G401 (cell line): ENCODE data around the gene PUM2. TPM values are rescaled to one million over a fixed set of nuclear protein-coding genes. Genes with fewer than 3 reads are reported as not detected.
A peak's percentile ranks its signal among the peaks of the same experiment; 100 is the strongest.
"Not testable (repeated sequence)": the region's sequence is repeated elsewhere in the genome, so short reads cannot be mapped to it uniquely, and the experiment has no call there.

Experiments
- DNase-seq: peaks from one replicate; pipeline ENCODE4 v3.0.0-alpha.2; 2015; ENCODE audit warnings: low spot score
- in situ Hi-C: cut with HindIII; loops from 2 replicates; pipeline ENCODE4 v1.10.0; 2016; ENCODE audit warnings: low sequenced_read_pairs, mixed read lengths
- total RNA-seq: library from RNA; depleted of rRNA; stranded (reverse); fragments of >200 nt; shearing (Covaris generic); gene quantifications from 2 replicates; pipeline ENCODE4 v1.2.3, GENCODE V29; 2014; rRNA removed

The PUM2 gene
- 34.8 and 48.3 TPM in 2 replicates for total RNA-seq

- in situ Hi-C loops, result no loop called here
- peak; percentile 94 for DNase-seq
Observed at GRCh38 chr2:20350753-20351554, at the start of gene PUM2. TSS of gene PUM2 (minus strand) at chr2:20350844. CDS start at chr2:20327360, 23,484 bp downstream.

GRCh38 chr2:20400306-20400705, 49.7 kb upstream of the PUM2 start:
- in situ Hi-C loops, result no loop called here
- no peak for DNase-seq

GRCh38 chr2:20398956-20399567, 48.4 kb upstream of the PUM2 start:
- in situ Hi-C loops, result no loop called here
- no peak for DNase-seq

GRCh38 chr2:20397811-20398447, 47.3 kb upstream of the PUM2 start:
- no peak for DNase-seq
- in situ Hi-C loops, result no loop called here

- in situ Hi-C loops, result no loop called here
- no peak for DNase-seq
Observed at GRCh38 chr2:20396356-20397000, 45.8 kb upstream of the PUM2 start.

GRCh38 chr2:20393986-20394385, 43.3 kb upstream of the PUM2 start:
- in situ Hi-C loops, result no loop called here

GRCh38 chr2:20391951-20392699, 41.5 kb upstream of the PUM2 start:
- in situ Hi-C loops, result no loop called here

More at GRCh38 chr2:20393986-20394385, 43.3 kb upstream of the PUM2 start:
- no peak for DNase-seq

GRCh38 chr2:20390524-20391123, 40.0 kb upstream of the PUM2 start:
- in situ Hi-C loops, result no loop called here
- DNase-seq, result no peak

More at GRCh38 chr2:20391951-20392699, 41.5 kb upstream of the PUM2 start:
- no peak for DNase-seq

- no peak for DNase-seq
- in situ Hi-C loops, result no loop called here
Observed at GRCh38 chr2:20384953-20385352, 34.3 kb upstream of the PUM2 start.

- in situ Hi-C loops, result no loop called here
- DNase-seq, result no peak
Observed at GRCh38 chr2:20382965-20383810, 32.5 kb upstream of the PUM2 start.

- in situ Hi-C loops, result no loop called here
- peak; percentile 56 for DNase-seq
Observed at GRCh38 chr2:20381457-20381856, 30.8 kb upstream of the PUM2 start.

- DNase-seq, result peak; percentile 72
- in situ Hi-C loops, result no loop called here
Observed at GRCh38 chr2:20378891-20379519, 28.4 kb upstream of the PUM2 start.

- no peak for DNase-seq
- in situ Hi-C loops, result no loop called here
Observed at GRCh38 chr2:20378341-20378740, 27.7 kb upstream of the PUM2 start.

- DNase-seq, result no peak
- in situ Hi-C loops, result no loop called here
Observed at GRCh38 chr2:20377741-20378140, 27.1 kb upstream of the PUM2 start.

- in situ Hi-C loops, DNase-seq: not testable (repeated sequence)
Observed at GRCh38 chr2:20374982-20375381, 24.3 kb upstream of the PUM2 start.

- in situ Hi-C loops, result no loop called here
- no peak for DNase-seq
Observed at GRCh38 chr2:20372896-20373640, 22.4 kb upstream of the PUM2 start.
